Measurements from ENCODE around the gene SPATS2L. TPM values are rescaled to one million over a fixed set of nuclear protein-coding genes. Genes with fewer than 3 reads are reported as not detected.

Gene SPATS2L
- total and polyA plus RNA-seq, 2 experiments from 2014 or later, result 159 to 202 TPM

DNA sequence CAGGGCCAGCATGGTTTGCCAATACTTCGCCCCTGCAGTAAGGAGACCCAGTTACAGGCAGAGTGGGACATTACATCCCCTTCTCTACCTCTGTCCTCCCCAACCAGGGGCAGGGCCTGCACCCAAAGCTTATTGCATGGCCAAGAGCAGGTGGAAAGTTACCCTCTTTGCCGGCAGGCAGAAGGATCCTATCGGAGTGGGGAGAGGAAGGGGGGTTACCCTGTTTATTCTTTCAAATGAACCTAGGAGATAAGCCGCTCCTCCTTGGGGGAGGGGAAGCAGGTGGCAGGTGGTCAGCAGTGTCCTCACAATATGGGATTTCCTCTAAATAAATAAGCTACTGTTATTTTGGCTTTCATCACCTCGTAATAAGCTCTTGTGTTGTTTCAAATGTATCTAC lies 53.9 kb downstream of the SPATS2L start:
- WGBS (ENCODE audit: low lambda C conversion rate, missing lambda C conversion rate), result 68% methylated on average over 5 of the region's 5 CpGs
- DNase-seq (ENCODE audit: low spot score), result no peak
- Histone ChIP-seq H3K4me1 (ENCODE audit: insufficient read depth) (peaks cover 20% of the 10 kb centered on the region), H3K79me2 (peaks cover 98% of the 10 kb centered on the region), H4K20me1 (ENCODE audit: insufficient read depth, poor library complexity, severe bottlenecking) (peaks cover 14% of the 10 kb centered on the region), H3K9me3 (ENCODE audit: low read depth) (no peaks in the 10 kb centered on the region), H3K27ac (no peak overlapping the region), H2AFZ (no peak overlapping the region), H3K4me3 (no peak overlapping the region), H3K27me3 (no peaks in the 10 kb centered on the region), H3K36me3 (replicated peaks; ENCODE audit: insufficient read depth, low read depth) (no peaks in the 10 kb centered on the region), H3K9me2 (replicated peaks; ENCODE audit: insufficient read depth) (no peaks in the 10 kb centered on the region), H3K4me2 (no peak overlapping the region)
- TF ChIP-seq EZH2 (IDR thresholded peaks at IDR 0.05; ENCODE audit: borderline replicate concordance), result no peak
- TF ChIP-seq EZH2phosphoT487 (IDR thresholded peaks at IDR 0.05; ENCODE audit: low read depth, severe bottlenecking, unreplicated experiment), result no peak
- TF ChIP-seq, protein P1, sequence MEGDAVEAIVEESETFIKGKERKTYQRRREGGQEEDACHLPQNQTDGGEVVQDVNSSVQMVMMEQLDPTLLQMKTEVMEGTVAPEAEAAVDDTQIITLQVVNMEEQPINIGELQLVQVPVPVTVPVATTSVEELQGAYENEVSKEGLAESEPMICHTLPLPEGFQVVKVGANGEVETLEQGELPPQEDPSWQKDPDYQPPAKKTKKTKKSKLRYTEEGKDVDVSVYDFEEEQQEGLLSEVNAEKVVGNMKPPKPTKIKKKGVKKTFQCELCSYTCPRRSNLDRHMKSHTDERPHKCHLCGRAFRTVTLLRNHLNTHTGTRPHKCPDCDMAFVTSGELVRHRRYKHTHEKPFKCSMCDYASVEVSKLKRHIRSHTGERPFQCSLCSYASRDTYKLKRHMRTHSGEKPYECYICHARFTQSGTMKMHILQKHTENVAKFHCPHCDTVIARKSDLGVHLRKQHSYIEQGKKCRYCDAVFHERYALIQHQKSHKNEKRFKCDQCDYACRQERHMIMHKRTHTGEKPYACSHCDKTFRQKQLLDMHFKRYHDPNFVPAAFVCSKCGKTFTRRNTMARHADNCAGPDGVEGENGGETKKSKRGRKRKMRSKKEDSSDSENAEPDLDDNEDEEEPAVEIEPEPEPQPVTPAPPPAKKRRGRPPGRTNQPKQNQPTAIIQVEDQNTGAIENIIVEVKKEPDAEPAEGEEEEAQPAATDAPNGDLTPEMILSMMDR (IDR thresholded peaks at IDR 0.05; ENCODE audit: poor library complexity), result no peak

DNA sequence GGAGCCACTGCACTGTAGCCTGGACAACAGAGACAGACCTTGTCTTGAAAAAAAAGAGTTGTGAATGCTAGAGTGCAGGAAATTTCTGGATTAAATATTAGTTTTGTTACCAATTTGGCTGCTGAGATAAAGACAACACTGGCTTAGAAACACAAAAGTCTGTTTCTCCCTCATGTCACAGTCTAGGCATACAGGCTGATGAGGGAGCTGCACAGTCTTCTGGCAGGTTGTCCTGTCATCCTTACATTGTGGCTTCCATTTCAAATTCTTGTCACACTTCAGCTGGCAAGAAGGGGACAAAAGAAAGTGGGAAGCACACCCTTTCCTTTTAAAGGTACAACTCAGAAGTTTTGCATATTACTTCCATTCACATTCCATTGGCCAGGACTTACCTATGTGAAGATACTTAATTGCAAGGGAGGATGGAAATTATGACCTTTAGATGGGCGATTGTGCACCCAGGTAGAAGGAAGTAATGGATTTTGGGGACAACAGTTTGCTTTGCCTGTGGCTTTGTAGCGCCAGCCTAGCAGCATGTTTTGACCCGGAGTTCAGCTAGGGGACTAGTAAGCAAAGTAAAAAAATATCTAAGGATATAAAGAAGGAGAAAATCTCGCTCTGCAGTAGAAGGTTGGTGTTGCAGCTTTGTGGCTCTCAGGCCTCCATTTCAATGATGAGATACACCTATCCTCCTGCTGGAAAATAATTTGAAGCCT lies 55.9 kb downstream of the SPATS2L start:
- no peak for TF ChIP-seq EZH2 (IDR thresholded peaks at IDR 0.05; ENCODE audit: borderline replicate concordance)
- TF ChIP-seq EZH2phosphoT487 (IDR thresholded peaks at IDR 0.05; ENCODE audit: low read depth, severe bottlenecking, unreplicated experiment), result no peak
- TF ChIP-seq, protein P1 (IDR thresholded peaks at IDR 0.05; ENCODE audit: poor library complexity), result no peak
- Histone ChIP-seq H2AFZ (no peak overlapping the region), H3K27ac (no peak overlapping the region), H4K20me1 (ENCODE audit: insufficient read depth, poor library complexity, severe bottlenecking) (peaks cover 14% of the 10 kb centered on the region), H3K79me2 (peaks cover 98% of the 10 kb centered on the region), H3K4me1 (ENCODE audit: insufficient read depth) (peaks cover 12% of the 10 kb centered on the region), H3K9me3 (ENCODE audit: low read depth) (no peaks in the 10 kb centered on the region), H3K4me3 (no peak overlapping the region), H3K36me3 (replicated peaks; ENCODE audit: insufficient read depth, low read depth) (no peaks in the 10 kb centered on the region), H3K4me2 (no peak overlapping the region), H3K27me3 (no peaks in the 10 kb centered on the region), H3K9me2 (replicated peaks; ENCODE audit: insufficient read depth) (no peaks in the 10 kb centered on the region)
- 93% methylated on average over 4 of the region's 4 CpGs for WGBS (ENCODE audit: low lambda C conversion rate, missing lambda C conversion rate)
- DNase-seq (ENCODE audit: low spot score), result no peak

DNA sequence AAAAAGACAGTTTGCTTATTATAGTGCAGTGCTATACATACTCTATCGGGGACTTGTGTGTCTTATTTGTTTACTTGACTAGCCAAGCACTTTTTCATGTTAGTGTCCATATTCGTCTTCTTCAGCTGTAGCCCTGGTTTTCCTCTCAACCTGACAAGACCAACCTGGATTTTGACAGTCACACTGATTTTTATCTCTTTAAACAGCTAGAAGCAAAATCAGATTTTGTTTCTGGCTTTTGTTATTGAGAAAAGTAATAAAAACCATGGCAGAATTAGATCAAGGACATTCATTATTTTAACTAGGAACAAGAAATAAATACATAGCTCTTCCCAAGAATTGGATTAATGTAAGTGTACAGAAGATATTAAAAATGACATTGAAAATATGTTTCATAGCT lies 56.8 kb downstream of the SPATS2L start:
- WGBS (ENCODE audit: low lambda C conversion rate, missing lambda C conversion rate), result 58% methylated on average over 2 of the region's 2 CpGs
- no peaks in the 10 kb centered on the region for H3K9me2 ChIP-seq (replicated peaks; ENCODE audit: insufficient read depth)

More for the DNA sequence above, 56.8 kb downstream of the SPATS2L start:
- Histone ChIP-seq H3K4me2 (no peak overlapping the region), H3K9me3 (ENCODE audit: low read depth) (no peaks in the 10 kb centered on the region), H3K27ac (no peak overlapping the region), H2AFZ (no peak overlapping the region), H3K27me3 (no peaks in the 10 kb centered on the region), H3K36me3 (replicated peaks; ENCODE audit: insufficient read depth, low read depth) (no peaks in the 10 kb centered on the region), H3K4me1 (ENCODE audit: insufficient read depth) (peaks cover 7% of the 10 kb centered on the region), H4K20me1 (ENCODE audit: insufficient read depth, poor library complexity, severe bottlenecking) (peaks cover 7% of the 10 kb centered on the region), H3K4me3 (no peak overlapping the region), H3K79me2 (peaks cover 98% of the 10 kb centered on the region)
- DNase-seq (ENCODE audit: low spot score), result no peak
- TF ChIP-seq EZH2phosphoT487 (IDR thresholded peaks at IDR 0.05; ENCODE audit: low read depth, severe bottlenecking, unreplicated experiment) (no peak), EZH2 (IDR thresholded peaks at IDR 0.05; ENCODE audit: borderline replicate concordance) (no peak)
- TF ChIP-seq, protein P1 (IDR thresholded peaks at IDR 0.05; ENCODE audit: poor library complexity), result no peak
